KG1 (cell line): ENCODE results near the gene LAMTOR3.
"Not testable (repeated sequence)": the region's sequence is repeated elsewhere in the genome, so short reads cannot be mapped to it uniquely, and the experiment has no call there.

ENCODE experiments used
- DNase-seq: peaks from one replicate; lab custom pipeline; 2025; lab: John Stamatoyannopoulos, UW

The LAMTOR3 gene

DNA sequence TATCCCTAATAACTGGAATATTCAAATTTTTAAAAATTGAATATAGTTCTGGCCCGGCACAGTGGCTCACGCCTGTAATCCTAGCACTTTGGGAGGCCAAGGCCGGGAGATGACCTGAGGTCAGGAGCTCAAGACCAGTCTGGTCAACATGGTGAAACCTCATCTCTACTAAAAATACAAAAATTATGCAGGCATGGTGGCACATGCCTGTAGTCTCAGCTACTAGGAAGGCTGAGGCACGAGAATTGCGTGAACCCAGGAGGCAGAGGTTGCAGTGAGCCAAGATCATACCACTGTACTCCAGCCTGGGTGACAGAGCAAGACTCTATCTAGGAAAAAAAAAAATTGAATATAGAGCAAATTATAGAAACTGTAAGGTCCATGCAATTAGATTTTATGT is 64.2 kb downstream of the LAMTOR3 start:
- DNase-seq: not testable (repeated sequence)

DNA sequence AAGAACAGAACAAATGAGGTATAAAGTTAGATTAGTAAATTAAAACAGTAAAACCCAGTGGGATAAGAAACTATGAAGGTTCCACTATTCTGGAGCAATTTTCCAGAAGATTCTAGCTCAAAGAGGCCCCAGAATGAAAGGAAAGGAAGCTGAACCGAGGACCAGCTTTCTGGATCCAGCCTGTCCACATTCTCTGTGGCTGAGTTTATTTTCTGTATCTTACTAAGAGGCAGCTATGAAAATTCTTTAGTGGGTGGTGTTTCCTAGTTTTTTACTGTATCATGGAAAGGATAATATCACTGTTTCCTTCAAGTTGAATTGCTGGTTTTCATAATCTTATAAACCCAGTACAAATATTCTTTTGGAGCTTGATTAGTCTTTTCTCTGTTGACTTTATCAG is 65.8 kb downstream of the LAMTOR3 start:
- DNase-seq: no peak
